ENCODE measurements around the gene PHTF1. TPM values are rescaled to one million over a fixed set of nuclear protein-coding genes. Genes with fewer than 3 reads are reported as not detected.

The PHTF1 gene
- total RNA-seq (10 to 100 TPM; 14.7 to 17.9 TPM), total RNA-seq (18.8 to 40.4 reads per million in 2 donors)

DNA sequence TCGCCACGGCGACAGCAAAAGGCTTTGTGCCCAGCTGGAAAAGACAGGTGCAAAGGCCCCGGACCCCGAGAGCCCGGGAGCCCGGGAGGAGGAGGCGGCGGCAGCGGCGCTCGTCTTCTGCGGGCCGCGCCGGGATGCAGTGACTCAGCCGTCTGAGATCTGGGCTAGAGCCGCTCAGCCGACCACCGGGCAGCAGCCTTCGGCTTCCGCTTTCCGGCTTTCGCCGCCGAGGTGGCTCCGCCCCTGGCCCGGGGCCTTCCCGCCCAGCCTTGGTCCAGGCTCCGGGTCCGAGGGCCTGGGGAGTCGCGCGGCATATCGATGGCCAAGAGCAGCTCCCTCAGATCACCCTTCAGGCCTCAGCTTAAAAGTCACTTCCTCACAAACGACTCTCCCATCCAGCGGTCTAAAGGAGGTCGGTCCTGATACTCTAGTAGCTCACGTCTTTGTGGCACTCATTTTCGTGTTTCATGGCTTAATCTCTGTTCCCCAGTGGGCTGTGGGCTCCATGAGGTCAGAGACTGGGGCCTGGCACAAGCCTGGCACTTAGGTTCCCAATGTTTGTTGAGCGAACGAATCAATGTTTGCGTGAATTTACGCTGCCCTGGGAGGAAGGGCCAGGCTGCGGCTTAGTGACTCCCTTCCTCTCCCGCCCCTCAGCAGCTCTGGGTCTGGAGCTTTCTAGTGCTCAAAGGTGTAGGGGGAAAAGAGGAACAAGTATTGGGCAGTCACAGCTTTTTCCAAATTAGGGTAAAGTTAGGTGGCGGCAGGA lies at the start of gene PHTF1:
TSS of gene PHTF1 (minus strand) at position 154 of the 769 bp plus-strand sequence. CDS start 783 bp downstream, outside the sequence.
- DNase-seq (peak; percentile 23 to 52 (median 48)), ATAC-seq (peak; percentile 72)
- Mint-ChIP-seq H3K4me1 (peaks cover 21% of the 10 kb centered on the region), H3K4me3 (peak within 1 kb of the TSS; percentile 97), H3K27me3 (no peaks in the 10 kb centered on the region), H3K36me3 (ENCODE audit: low read depth) (peaks cover 7% of the 10 kb centered on the region), H3K27ac (peak within 1 kb of the TSS; percentile 91)
- no peaks in the 10 kb centered on the region for H3K9me3 ChIP-seq (ENCODE audit: control insufficient read depth, low read length, poor library complexity, severe bottlenecking)

DNA sequence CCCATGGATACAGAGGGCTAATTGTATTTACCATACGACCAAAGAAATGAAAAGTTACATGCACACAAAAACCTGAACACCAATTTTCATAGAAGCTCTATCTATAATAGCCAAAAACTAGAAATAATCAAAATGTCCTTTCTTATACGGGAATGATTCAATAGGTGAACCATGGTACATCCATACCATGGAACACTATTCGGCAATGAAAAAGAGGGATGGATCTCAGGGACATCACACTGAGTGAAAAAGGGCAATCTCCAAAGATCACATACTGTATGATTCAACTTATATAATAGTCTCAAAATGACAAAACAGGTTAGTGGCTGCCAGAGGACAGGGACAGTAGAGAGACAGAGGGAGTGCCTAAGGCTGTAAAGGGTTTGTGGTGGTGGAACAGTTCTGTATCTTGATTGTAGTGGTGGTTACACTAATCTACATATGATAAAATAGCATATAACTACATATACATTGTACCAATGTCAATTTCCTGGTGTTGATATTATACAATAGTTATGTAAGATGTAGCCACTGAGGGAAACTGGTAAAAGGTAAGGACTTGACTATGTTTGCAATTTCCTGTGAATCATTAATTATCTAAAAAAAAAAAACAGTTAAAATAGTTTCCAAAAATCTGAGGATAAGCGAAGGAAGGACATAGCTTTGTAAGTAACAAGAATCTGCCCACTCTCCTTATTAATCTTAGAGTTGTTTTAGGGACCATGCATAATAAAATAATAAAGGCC lies 49.3 kb upstream of the PHTF1 start:
- peak overlapping the region; percentile 98 for H3K27ac Mint-ChIP-seq
- peaks cover 48% of the 10 kb centered on the region for H3K4me1 Mint-ChIP-seq
- H3K9me3 ChIP-seq (ENCODE audit: control insufficient read depth, low read length, poor library complexity, severe bottlenecking) = no peaks in the 10 kb centered on the region
- H3K27me3 Mint-ChIP-seq = no peaks in the 10 kb centered on the region
- DNase-seq (no peak), ATAC-seq (no peak)
- peaks cover 4% of the 10 kb centered on the region for H3K36me3 Mint-ChIP-seq (ENCODE audit: low read depth)
- H3K4me3 Mint-ChIP-seq = peak overlapping the region; percentile 15

DNA sequence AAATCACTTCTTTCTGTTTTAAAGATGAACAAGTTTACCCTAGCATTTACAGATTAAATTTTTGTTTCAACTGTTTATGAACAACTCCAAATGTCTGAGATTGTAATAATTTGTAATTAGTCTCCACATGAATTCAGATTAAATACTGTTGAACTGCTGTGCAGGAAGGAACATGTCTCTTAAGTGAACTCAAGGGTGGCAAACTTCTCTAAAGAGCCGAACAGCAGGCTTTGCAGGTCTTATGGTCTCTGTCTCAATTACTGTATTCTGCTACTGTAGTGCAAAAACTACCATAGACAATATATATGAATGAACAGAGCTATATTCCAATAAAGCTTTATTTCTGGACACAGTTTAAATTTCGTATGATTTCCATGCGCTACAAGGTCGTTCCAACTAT lies 46.4 kb upstream of the PHTF1 start:
- Mint-ChIP-seq H3K4me3 (no peak overlapping the region), H3K27ac (no peak overlapping the region), H3K27me3 (no peaks in the 10 kb centered on the region), H3K4me1 (peaks cover 54% of the 10 kb centered on the region), H3K36me3 (ENCODE audit: low read depth) (no peaks in the 10 kb centered on the region)
- DNase-seq (no peak), ATAC-seq (no peak)
- no peaks in the 10 kb centered on the region for H3K9me3 ChIP-seq (ENCODE audit: control insufficient read depth, low read length, poor library complexity, severe bottlenecking)

DNA sequence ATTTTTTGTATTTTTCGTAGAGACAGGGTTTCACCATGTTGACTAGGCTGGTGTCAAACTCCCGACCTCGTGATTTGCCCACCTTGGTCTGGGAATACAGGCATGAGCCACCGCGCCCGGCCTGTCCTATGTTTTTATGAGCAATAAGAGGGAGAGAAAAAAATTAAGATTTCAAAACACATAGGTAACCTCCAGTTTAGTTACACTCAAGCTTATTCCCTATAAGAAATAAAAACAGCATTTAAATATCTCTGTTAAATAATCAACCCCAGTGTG lies 45.9 kb upstream of the PHTF1 start:
- H3K36me3 Mint-ChIP-seq (ENCODE audit: low read depth) = no peaks in the 10 kb centered on the region
- no peaks in the 10 kb centered on the region for H3K9me3 ChIP-seq (ENCODE audit: control insufficient read depth, low read length, poor library complexity, severe bottlenecking)
- H3K4me1 Mint-ChIP-seq = peaks cover 51% of the 10 kb centered on the region
- no peak overlapping the region for H3K27ac Mint-ChIP-seq
- DNase-seq = no peak
- ATAC-seq = no peak
- no peaks in the 10 kb centered on the region for H3K27me3 Mint-ChIP-seq
- H3K4me3 Mint-ChIP-seq = no peak overlapping the region

DNA sequence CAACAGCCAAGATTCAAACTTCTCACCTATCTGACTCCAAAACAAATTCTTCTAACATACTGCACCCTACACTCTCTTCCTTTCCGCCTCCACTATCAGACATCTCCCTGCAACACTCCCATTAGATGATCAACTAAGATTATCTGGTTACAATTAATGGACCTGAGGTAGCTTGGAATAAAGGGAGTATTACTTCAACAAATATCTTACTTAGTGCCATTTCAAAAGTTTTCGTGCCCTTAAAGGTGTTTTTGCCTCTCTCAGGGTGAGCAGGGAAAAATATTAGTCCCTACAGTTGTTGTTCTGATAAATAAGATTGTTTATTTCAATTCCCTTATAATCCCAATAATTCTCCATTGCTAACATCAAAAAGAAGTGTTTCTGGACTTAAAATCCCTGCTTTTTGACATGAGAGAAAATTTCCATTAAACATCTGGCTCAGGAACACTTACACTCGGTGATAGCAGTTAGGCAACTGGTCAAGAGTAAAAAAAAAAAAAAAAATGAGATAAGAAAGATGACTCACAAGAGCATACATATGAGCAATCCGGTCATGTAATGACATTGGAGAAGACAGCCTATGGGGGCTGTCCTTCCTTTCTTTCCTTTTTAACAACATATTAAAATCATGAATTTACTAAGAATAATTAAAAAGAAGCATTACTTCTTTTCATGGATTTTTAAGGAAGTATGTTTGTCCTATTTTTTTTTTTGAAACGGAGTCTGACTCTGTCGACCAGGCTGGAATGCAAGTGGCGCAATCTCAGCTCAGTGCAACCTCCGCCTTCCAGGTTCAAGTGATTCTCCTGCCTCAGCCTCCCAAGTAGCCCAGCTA lies 45.4 kb upstream of the PHTF1 start:
- no peaks in the 10 kb centered on the region for H3K36me3 Mint-ChIP-seq (ENCODE audit: low read depth)

DNA sequence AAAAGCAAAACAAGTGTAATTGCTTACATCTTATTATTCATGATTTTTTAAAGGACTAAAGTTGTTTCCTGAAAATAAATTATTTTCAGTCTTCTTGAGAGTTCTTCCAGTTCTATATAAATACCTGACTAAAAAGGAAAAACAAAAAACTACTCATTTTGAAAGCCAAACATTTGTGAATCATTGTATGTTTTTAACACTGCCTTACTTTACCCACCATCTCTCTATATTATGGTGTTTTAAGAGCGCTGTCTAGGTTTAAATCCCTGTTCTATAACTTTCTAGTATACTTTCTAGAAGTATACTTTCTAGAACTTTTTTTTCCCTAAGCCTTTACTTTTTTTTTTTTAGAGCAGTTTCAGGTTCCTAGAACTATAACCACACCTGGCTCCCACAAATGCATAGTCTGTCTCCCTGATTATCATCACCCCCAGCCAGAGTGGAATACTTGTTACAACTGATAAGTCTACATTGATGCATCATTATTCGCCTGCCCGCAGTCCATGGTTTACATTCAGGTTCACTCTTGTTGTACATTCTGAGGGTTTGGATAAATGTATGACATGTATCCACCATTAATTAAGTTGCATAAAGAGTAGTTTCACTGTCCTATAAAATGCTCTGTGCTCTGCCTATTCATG lies 43.2 kb upstream of the PHTF1 start:
- no peak for DNase-seq
- ATAC-seq = no peak
- no peaks in the 10 kb centered on the region for H3K36me3 Mint-ChIP-seq (ENCODE audit: low read depth)
- H3K4me1 Mint-ChIP-seq = peaks cover 38% of the 10 kb centered on the region
- H3K27me3 Mint-ChIP-seq = no peaks in the 10 kb centered on the region
- H3K27ac Mint-ChIP-seq = peak overlapping the region; percentile 6
- H3K4me3 Mint-ChIP-seq = peak overlapping the region; percentile 43
- H3K9me3 ChIP-seq (ENCODE audit: control insufficient read depth, low read length, poor library complexity, severe bottlenecking) = no peaks in the 10 kb centered on the region

More for the DNA sequence above, 45.4 kb upstream of the PHTF1 start:
- H3K9me3 ChIP-seq (ENCODE audit: control insufficient read depth, low read length, poor library complexity, severe bottlenecking) = no peaks in the 10 kb centered on the region
- peaks cover 47% of the 10 kb centered on the region for H3K4me1 Mint-ChIP-seq
- H3K27me3 Mint-ChIP-seq = no peaks in the 10 kb centered on the region
- peak overlapping the region; percentile 16 for H3K27ac Mint-ChIP-seq
- ATAC-seq (no peak), DNase-seq (no peak)
- H3K4me3 Mint-ChIP-seq = peak overlapping the region; percentile 33

DNA sequence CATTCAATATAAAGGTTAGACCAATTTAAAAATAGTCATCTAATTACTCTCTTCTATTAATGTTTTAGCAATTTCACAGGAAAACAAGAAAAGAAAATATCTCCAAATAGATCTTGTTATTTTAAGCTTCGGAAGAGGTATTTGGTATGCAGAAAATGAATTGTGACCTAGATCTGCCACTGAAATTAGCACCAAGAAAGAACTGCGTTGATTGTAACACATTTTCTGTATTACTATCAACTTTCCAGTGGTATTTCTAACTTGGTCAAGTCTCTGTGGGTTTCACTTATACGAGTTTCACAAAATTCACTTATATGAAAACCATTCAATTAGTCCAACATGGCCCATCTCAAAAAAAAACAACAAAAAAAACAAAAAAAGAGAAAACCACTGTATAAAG lies 41.2 kb upstream of the PHTF1 start:
- no peak overlapping the region for H3K4me3 Mint-ChIP-seq
- peak overlapping the region; percentile 11 for H3K27ac Mint-ChIP-seq
- ATAC-seq (no peak), DNase-seq (no peak)
- H3K36me3 Mint-ChIP-seq (ENCODE audit: low read depth) = no peaks in the 10 kb centered on the region
- peaks cover 30% of the 10 kb centered on the region for H3K4me1 Mint-ChIP-seq
- H3K27me3 Mint-ChIP-seq = no peaks in the 10 kb centered on the region
- no peaks in the 10 kb centered on the region for H3K9me3 ChIP-seq (ENCODE audit: control insufficient read depth, low read length, poor library complexity, severe bottlenecking)

DNA sequence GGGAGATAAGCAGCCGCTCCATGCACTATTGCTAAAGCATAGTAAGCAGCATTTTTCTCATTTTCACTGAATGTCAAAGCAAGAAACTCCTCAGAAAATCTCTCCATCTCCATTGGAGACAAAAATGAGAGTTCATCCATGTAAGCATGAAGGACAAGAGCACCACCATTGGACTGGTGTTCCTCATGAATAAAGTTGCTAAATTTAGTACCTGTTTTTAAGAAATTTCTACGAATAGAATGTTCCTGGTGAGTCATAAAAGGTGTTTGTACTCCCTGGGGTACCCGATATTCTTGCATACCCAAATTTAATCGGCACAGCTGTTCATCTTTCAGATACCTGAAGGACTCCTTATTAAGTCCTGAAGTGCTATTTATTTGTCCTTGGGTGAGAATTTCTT lies 38.2 kb upstream of the PHTF1 start:
- DNase-seq (no peak), ATAC-seq (no peak)
- peaks cover 23% of the 10 kb centered on the region for H3K4me1 Mint-ChIP-seq
- no peak overlapping the region for H3K4me3 Mint-ChIP-seq
- H3K36me3 Mint-ChIP-seq (ENCODE audit: low read depth) = peaks cover 8% of the 10 kb centered on the region
- H3K27me3 Mint-ChIP-seq = no peaks in the 10 kb centered on the region
- H3K9me3 ChIP-seq (ENCODE audit: control insufficient read depth, low read length, poor library complexity, severe bottlenecking) = no peaks in the 10 kb centered on the region
- no peak overlapping the region for H3K27ac Mint-ChIP-seq

DNA sequence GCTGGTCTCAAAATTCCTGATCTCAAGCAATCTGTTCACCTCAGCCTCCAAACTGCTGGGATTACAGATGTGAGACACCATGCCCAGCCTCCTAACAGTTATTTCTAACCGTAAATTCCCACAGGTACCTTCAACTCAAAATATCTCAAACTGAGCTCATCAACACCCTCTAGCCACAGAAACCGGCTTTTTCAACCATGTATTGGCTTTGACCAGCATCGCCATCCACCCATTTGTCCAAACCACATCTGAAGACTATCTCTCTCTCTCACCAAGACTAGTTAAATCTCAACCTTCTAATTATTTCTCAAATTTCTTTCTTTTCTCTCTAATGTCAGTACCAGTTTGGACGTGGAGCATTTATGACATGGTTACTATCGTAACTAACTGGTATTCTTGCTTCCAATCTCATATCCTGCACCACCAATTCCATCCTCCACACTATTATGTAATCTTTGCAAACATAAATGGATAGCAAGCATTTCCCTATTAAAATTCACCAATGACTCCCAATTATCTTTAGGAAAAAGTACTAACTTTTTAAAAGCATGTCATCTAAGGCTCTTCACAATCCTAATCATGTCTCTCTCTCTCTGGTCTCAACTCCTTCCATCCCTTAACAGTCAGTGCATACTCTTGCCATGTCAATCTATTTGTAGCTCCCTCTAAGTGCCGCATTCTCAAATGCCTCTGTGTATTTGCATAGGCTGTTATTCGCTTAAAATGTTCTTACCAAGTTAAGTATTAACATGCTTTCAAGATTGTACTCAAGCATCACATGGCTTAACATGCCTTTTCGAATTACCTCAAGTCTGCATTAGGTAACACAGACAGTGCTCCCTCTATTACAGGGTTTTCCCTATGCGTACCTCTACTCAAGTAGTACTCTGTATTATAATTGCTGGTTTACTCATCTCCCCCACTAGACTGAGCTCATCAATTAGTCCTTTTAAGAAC lies 34.9 kb upstream of the PHTF1 start:
- DNase-seq (no peak), ATAC-seq (no peak)
- H3K36me3 Mint-ChIP-seq (ENCODE audit: low read depth) = peaks cover 13% of the 10 kb centered on the region
- H3K27me3 Mint-ChIP-seq = no peaks in the 10 kb centered on the region
- no peaks in the 10 kb centered on the region for H3K9me3 ChIP-seq (ENCODE audit: control insufficient read depth, low read length, poor library complexity, severe bottlenecking)
- H3K4me1 Mint-ChIP-seq = peaks cover 42% of the 10 kb centered on the region
- no peak overlapping the region for H3K4me3 Mint-ChIP-seq
- peak overlapping the region; percentile 84 for H3K27ac Mint-ChIP-seq

DNA sequence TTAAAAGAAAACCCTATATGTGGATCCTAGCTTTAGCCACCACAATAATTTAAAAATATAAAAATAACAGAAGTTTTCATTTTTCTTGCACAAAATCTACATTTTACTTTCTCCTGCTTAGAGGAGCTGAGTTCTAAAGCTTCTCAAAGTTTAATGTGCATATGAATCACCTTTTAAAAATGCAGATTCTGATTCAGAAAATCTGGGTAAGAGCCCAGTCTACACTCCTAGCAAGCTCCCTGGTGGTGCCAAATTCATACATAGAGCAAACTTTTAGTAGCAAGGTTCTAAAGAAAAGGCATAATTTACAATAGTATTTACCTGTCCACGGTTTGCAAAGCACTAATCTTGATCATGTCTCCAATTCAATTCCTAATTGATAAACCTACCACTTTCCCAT lies 33.7 kb upstream of the PHTF1 start:
- ATAC-seq (peak; percentile 38), DNase-seq (no peak)
- peak overlapping the region; percentile 6 for H3K4me3 Mint-ChIP-seq
- H3K36me3 Mint-ChIP-seq (ENCODE audit: low read depth) = peaks cover 13% of the 10 kb centered on the region
- H3K27me3 Mint-ChIP-seq = no peaks in the 10 kb centered on the region
- H3K4me1 Mint-ChIP-seq = peaks cover 39% of the 10 kb centered on the region
- H3K27ac Mint-ChIP-seq = peak overlapping the region; percentile 84
- no peaks in the 10 kb centered on the region for H3K9me3 ChIP-seq (ENCODE audit: control insufficient read depth, low read length, poor library complexity, severe bottlenecking)

DNA sequence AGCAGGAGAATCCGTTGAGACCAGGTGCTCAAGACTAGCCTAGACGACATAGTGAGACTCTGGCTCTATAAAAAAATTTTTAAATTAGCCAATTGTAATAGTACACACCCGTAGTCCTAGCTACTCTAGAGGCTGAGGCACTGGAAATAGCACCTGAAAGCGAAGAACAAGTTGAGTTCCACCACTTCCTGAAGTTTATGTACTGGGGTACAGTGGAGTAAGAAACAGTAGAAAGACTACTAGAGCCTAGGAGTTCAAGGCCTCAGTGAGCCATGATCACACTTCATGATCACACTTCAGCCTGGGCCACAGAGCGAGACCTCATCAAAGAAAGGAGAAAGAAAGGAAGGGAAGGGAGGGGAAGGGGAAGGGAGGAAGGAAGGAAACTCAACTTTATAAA lies 33.2 kb upstream of the PHTF1 start:
- Mint-ChIP-seq H3K36me3 (ENCODE audit: low read depth) (peaks cover 13% of the 10 kb centered on the region), H3K4me1 (peaks cover 43% of the 10 kb centered on the region), H3K27me3 (no peaks in the 10 kb centered on the region), H3K27ac (peak overlapping the region; percentile 84), H3K4me3 (peak overlapping the region; percentile 53)
- ATAC-seq (peak; percentile 62), DNase-seq (no peak)
- no peaks in the 10 kb centered on the region for H3K9me3 ChIP-seq (ENCODE audit: control insufficient read depth, low read length, poor library complexity, severe bottlenecking)

DNA sequence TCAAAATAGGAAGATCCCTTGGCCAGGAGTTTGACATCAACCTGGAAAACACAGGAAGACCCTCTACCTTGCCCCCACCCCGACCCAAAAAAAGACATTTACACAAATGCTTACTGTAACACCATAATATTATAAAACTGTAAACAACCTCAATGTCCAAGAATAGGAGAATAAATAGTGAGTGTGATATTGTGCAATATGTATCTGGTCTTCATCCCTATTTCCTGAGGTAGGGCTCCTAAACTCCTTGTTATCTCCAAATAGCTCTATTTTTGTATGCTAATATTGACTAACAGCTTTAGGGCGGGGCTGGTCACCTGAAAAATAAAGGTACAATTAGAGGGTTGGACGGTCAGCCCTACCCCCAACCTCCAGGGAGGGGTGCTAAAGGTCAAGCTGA lies 29.5 kb upstream of the PHTF1 start:
- Mint-ChIP-seq H3K27me3 (no peaks in the 10 kb centered on the region), H3K4me3 (no peak overlapping the region), H3K4me1 (peaks cover 60% of the 10 kb centered on the region), H3K36me3 (ENCODE audit: low read depth) (peaks cover 7% of the 10 kb centered on the region), H3K27ac (peak overlapping the region; percentile 80)
- ATAC-seq (no peak), DNase-seq (no peak)
- H3K9me3 ChIP-seq (ENCODE audit: control insufficient read depth, low read length, poor library complexity, severe bottlenecking) = no peaks in the 10 kb centered on the region
